HEK293 (cell line): ENCODE results near the gene PMAIP1.

Experiments used
- CTCF ChIA-PET: fragments of 350-600 bp; formaldehyde crosslinking; extraction: SDS; loops from one replicate; lab custom pipeline; 2021; ENCODE audit warnings: antibody characterized with exemption; lab: Yijun Ruan, JAX
- POLR2A ChIA-PET: fragments of 300-600 bp; formaldehyde crosslinking; extraction: SDS; loops from one replicate; lab custom pipeline; 2020; ENCODE audit warnings: antibody characterized with exemption, inconsistent platforms; lab: Yijun Ruan, JAX
- H3K27ac ChIP-seq: fragments of 200-500 bp; sonication (Bioruptor generic); 2 replicates; pipeline ENCODE4 v1.5.1; 2014; ENCODE audit warnings: low read depth, low read length, control low read depth, inconsistent platforms; ENCODE audit errors: extremely low read depth
- H3K36me3 ChIP-seq, 2 experiments: fragments of 200-500 bp in 1 of 2; sonication (Bioruptor generic) in 1 of 2; 1 replicate in 1 of 2; 2 replicates in 1 of 2; pipeline ENCODE4 v1.5.1; 2014 to 2017; ENCODE audit warnings: inconsistent platforms in 2 of 2, low read length in 2 of 2; ENCODE audit not compliant: control insufficient read depth in 2 of 2, insufficient read depth in 1 of 2
- H3K4me1 ChIP-seq: fragments of 200-500 bp; sonication (Bioruptor generic); 2 replicates; pipeline ENCODE4 v1.5.1; 2014; ENCODE audit warnings: mild to moderate bottlenecking, low read length, inconsistent platforms; ENCODE audit not compliant: control insufficient read depth, insufficient read depth
- H3K4me3 ChIP-seq: 2 replicates; pipeline ENCODE4 v1.5.1; 2011; ENCODE audit warnings: low read depth, mild to moderate bottlenecking, control low read depth, low read length, moderate library complexity
- H3K9me3 ChIP-seq: fragments of 200-500 bp; sonication (Bioruptor generic); 2 replicates; pipeline ENCODE4 v1.5.1; 2014; ENCODE audit warnings: low read depth, low read length, inconsistent platforms; ENCODE audit not compliant: control insufficient read depth, insufficient read depth
- EGR2 ChIP-seq: fragments of 450-650 bp; formaldehyde crosslinking; IDR thresholded peaks from 2 replicates; pipeline ENCODE4 v1.5.1; 2016; ENCODE audit warnings: low read depth, missing biosample characterization, missing genetic modification characterization
- FEZF1 ChIP-seq: fragments of 450-650 bp; formaldehyde crosslinking; IDR thresholded peaks from 2 replicates; pipeline ENCODE4 v1.5.1; 2016; ENCODE audit warnings: missing biosample characterization, missing genetic modification characterization
- OSR2 ChIP-seq: fragments of 450-650 bp; formaldehyde crosslinking; IDR thresholded peaks from 2 replicates; pipeline ENCODE4 v1.5.1; 2016; ENCODE audit warnings: missing biosample characterization, missing genetic modification characterization
- OVOL3 ChIP-seq: fragments of 450-650 bp; formaldehyde crosslinking; IDR thresholded peaks from 2 replicates; pipeline ENCODE4 v1.5.1; 2016; ENCODE audit warnings: missing biosample characterization, missing genetic modification characterization
- REPIN1 ChIP-seq: fragments of 450-650 bp; formaldehyde crosslinking; IDR thresholded peaks from 2 replicates; pipeline ENCODE4 v1.5.1; 2017; ENCODE audit warnings: missing biosample characterization, missing genetic modification characterization, low read depth
- SP3 ChIP-seq: fragments of 450-650 bp; formaldehyde crosslinking; IDR thresholded peaks from 2 replicates; pipeline ENCODE4 v1.5.1; 2016; ENCODE audit warnings: missing biosample characterization, missing genetic modification characterization
- SP7 ChIP-seq: fragments of 450-650 bp; formaldehyde crosslinking; IDR thresholded peaks from 2 replicates; pipeline ENCODE4 v1.5.1; 2016; ENCODE audit warnings: missing biosample characterization, missing genetic modification characterization
- ZBTB21 ChIP-seq: fragments of 450-650 bp; formaldehyde crosslinking; IDR thresholded peaks from 2 replicates; pipeline ENCODE4 v1.5.1; 2017; ENCODE audit warnings: missing biosample characterization, missing genetic modification characterization
- ZBTB26 ChIP-seq: fragments of 450-650 bp; formaldehyde crosslinking; optimal IDR thresholded peaks from 2 replicates; pipeline ENCODE3; 2016; ENCODE audit warnings: missing biosample characterization, mild to moderate bottlenecking, missing genetic modification characterization
- ZBTB44 ChIP-seq: fragments of 450-650 bp; IDR thresholded peaks from 2 replicates; pipeline ENCODE4 v1.5.1; 2018; ENCODE audit warnings: missing biosample characterization, mild to moderate bottlenecking, missing genetic modification characterization
- ZFHX2 ChIP-seq: fragments of 450-650 bp; formaldehyde crosslinking; conservative IDR thresholded peaks from 2 replicates; pipeline ENCODE4 v1.5.1; 2016; ENCODE audit warnings: missing biosample characterization, missing genetic modification characterization
- ZNF10 ChIP-seq: fragments of 450-650 bp; formaldehyde crosslinking; IDR thresholded peaks from 2 replicates; pipeline ENCODE4 v1.5.1; 2017; ENCODE audit warnings: missing biosample characterization, missing genetic modification characterization
- ZNF121 ChIP-seq: fragments of 450-650 bp; formaldehyde crosslinking; IDR thresholded peaks from 2 replicates; pipeline ENCODE4 v1.5.1; 2016; ENCODE audit warnings: missing biosample characterization, missing genetic modification characterization
- ZNF202 ChIP-seq: fragments of 450-650 bp; formaldehyde crosslinking; IDR thresholded peaks from 2 replicates; pipeline ENCODE4 v1.5.1; 2016; ENCODE audit warnings: missing biosample characterization, missing genetic modification characterization, borderline replicate concordance
- ZNF248 ChIP-seq: fragments of 450-650 bp; formaldehyde crosslinking; IDR thresholded peaks from 2 replicates; pipeline ENCODE4 v1.5.1; 2017; ENCODE audit warnings: missing biosample characterization, missing genetic modification characterization
- ZNF292 ChIP-seq: fragments of 450-650 bp; formaldehyde crosslinking; IDR thresholded peaks from 2 replicates; pipeline ENCODE4 v1.5.1; 2016; ENCODE audit warnings: low read depth, missing biosample characterization, missing genetic modification characterization, borderline replicate concordance
- ZNF350 ChIP-seq: fragments of 450-650 bp; formaldehyde crosslinking; IDR thresholded peaks from 2 replicates; pipeline ENCODE4 v1.5.0; 2017; ENCODE audit warnings: missing biosample characterization, mild to moderate bottlenecking, missing genetic modification characterization
- ZNF37A ChIP-seq: fragments of 450-650 bp; IDR thresholded peaks from 2 replicates; pipeline ENCODE4 v1.5.1; 2018; ENCODE audit warnings: missing biosample characterization, missing genetic modification characterization
- ZNF558 ChIP-seq: fragments of 450-650 bp; formaldehyde crosslinking; IDR thresholded peaks from 2 replicates; pipeline ENCODE4 v1.5.1; 2016; ENCODE audit warnings: missing biosample characterization, missing genetic modification characterization
- ZNF629 ChIP-seq: fragments of 450-650 bp; formaldehyde crosslinking; IDR thresholded peaks from 2 replicates; pipeline ENCODE4 v1.5.1; 2017; ENCODE audit warnings: missing biosample characterization, missing genetic modification characterization
- ZNF776 ChIP-seq: fragments of 450-650 bp; formaldehyde crosslinking; IDR thresholded peaks from 2 replicates; pipeline ENCODE4 v1.5.0; 2017; ENCODE audit warnings: missing biosample characterization, missing genetic modification characterization, borderline replicate concordance
- ZNF830 ChIP-seq: fragments of 450-650 bp; IDR thresholded peaks from 2 replicates; pipeline ENCODE4 v1.5.0; 2018; ENCODE audit warnings: missing biosample characterization, missing genetic modification characterization, low read depth, mild to moderate bottlenecking, moderate library complexity
- TF ChIP-seq, protein P1 (sequence below): fragments of 450-650 bp; formaldehyde crosslinking; IDR thresholded peaks from 2 replicates; pipeline ENCODE4 v1.5.0; 2017; ENCODE audit warnings: missing biosample characterization, missing genetic modification characterization, borderline replicate concordance
- TF ChIP-seq, protein P2 (sequence below): fragments of 450-650 bp; formaldehyde crosslinking; IDR thresholded peaks from 2 replicates; pipeline ENCODE4 v1.5.1; 2016; ENCODE audit warnings: missing biosample characterization, missing genetic modification characterization
- TF ChIP-seq, protein P3 (sequence below): fragments of 450-650 bp; formaldehyde crosslinking; IDR thresholded peaks from 2 replicates; pipeline ENCODE4 v1.5.1; 2016; ENCODE audit warnings: missing biosample characterization, missing genetic modification characterization, low read depth

The PMAIP1 gene

DNA sequence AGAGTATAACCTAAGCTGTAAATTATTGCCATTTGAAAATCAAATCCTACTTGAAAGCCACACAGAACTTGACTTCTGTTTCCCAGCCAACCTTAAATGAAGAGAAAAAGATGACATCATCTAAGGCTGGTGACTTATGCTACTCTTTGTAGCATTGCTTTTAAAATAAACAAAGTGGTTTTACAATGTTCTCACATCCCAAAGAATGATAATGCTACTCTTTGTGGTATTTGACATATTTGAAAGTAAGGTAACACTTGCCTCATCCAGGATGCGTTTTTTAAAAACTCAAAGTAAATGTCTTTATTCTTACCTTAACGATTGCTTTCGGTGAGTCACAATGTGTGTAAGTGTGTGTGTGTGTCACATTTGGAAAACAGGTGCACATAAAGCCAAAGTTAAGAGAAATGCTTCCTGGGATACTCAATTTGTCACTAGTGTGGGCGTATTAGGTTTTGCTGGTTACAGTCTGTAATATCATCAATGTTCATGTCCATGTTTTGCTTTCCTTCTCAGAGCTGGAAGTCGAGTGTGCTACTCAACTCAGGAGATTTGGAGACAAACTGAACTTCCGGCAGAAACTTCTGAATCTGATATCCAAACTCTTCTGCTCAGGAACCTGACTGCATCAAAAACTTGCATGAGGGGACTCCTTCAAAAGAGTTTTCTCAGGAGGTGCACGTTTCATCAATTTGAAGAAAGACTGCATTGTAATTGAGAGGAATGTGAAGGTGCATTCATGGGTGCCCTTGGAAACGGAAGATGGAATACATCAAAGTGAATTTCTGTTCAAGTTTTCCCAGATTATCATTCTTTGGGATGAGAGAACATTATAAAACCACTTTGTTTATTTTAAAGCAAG, 2.6 kb downstream of the PMAIP1 start:
- Histone ChIP-seq H3K9me3 (no peaks in the 10 kb centered on the region), H3K4me1 (peaks cover 38% of the 10 kb centered on the region), H3K4me3 (peak overlapping the region; percentile 61), H3K27ac (peak overlapping the region; percentile 96), H3K36me3 (peaks cover 29 to 40% of the 10 kb centered on the region in 2 experiments)
- POLR2A ChIA-PET, result interaction anchor here (1.5 to 4.2 kb wide), 5 partner anchors 17 to 87 kb away, joined by 3 to 90 read pairs (median 54); no protein-coding TSS in a partner anchor
- CTCF ChIA-PET, result interaction anchor here (0.8 to 3.7 kb wide), 4 partner anchors 60 to 93 kb away, joined by 3 to 33 read pairs (median 3); no protein-coding TSS in a partner anchor
- TF ChIP-seq EGR2 (tag by site-specific recombination) (peak; percentile 34; the same call in 1 of the 2 replicates), ZNF350 (tag by site-specific recombination) (peak; percentile 55; the same call in 1 of the 2 replicates), OVOL3 (0 out of 2 replicates have a peak, but pooled peaks have one; percentile 13), ZFHX2 (tag by site-specific recombination) (peak; percentile 55), ZNF776 (tag by site-specific recombination) (peak; percentile 76; the same call in 1 of the 2 replicates), FEZF1 (tag by site-specific recombination) (peak; percentile 26; the same call in 1 of the 2 replicates), SP3 (tag by site-specific recombination) (0 out of 2 replicates have a peak, but pooled peaks have one; percentile 31), ZNF37A (tag by site-specific recombination) (no peak), ZNF830 (tag by site-specific recombination) (no peak), ZBTB44 (tag by site-specific recombination) (peak; percentile 60; the same call in 1 of the 2 replicates), ZNF629 (tag by site-specific recombination) (peak; percentile 68), ZBTB21 (tag by site-specific recombination) (0 out of 2 replicates have a peak, but pooled peaks have one; percentile 11), ZNF248 (tag by site-specific recombination) (no peak), ZNF121 (tag by site-specific recombination) (no peak), ZNF10 (tag by site-specific recombination) (no peak), REPIN1 (tag by site-specific recombination) (no peak), OSR2 (tag by site-specific recombination) (peak; percentile 59), ZNF292 (no peak), SP7 (tag by site-specific recombination) (peak; percentile 75), ZBTB26 (tag by site-specific recombination) (peak; percentile 14), ZNF202 (tag by site-specific recombination) (no peak), ZNF558 (no peak)
- TF ChIP-seq, protein P1, sequence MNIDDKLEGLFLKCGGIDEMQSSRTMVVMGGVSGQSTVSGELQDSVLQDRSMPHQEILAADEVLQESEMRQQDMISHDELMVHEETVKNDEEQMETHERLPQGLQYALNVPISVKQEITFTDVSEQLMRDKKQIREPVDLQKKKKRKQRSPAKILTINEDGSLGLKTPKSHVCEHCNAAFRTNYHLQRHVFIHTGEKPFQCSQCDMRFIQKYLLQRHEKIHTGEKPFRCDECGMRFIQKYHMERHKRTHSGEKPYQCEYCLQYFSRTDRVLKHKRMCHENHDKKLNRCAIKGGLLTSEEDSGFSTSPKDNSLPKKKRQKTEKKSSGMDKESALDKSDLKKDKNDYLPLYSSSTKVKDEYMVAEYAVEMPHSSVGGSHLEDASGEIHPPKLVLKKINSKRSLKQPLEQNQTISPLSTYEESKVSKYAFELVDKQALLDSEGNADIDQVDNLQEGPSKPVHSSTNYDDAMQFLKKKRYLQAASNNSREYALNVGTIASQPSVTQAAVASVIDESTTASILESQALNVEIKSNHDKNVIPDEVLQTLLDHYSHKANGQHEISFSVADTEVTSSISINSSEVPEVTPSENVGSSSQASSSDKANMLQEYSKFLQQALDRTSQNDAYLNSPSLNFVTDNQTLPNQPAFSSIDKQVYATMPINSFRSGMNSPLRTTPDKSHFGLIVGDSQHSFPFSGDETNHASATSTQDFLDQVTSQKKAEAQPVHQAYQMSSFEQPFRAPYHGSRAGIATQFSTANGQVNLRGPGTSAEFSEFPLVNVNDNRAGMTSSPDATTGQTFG (tag by site-specific recombination), result no peak
- TF ChIP-seq, protein P2, sequence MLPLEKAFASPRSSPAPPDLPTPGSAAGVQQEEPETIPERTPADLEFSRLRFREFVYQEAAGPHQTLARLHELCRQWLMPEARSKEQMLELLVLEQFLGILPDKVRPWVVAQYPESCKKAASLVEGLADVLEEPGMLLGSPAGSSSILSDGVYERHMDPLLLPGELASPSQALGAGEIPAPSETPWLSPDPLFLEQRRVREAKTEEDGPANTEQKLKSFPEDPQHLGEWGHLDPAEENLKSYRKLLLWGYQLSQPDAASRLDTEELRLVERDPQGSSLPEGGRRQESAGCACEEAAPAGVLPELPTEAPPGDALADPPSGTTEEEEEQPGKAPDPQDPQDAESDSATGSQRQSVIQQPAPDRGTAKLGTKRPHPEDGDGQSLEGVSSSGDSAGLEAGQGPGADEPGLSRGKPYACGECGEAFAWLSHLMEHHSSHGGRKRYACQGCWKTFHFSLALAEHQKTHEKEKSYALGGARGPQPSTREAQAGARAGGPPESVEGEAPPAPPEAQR (tag by site-specific recombination), result 0 out of 2 replicates have a peak, but pooled peaks have one; percentile 4
- TF ChIP-seq, protein P3, sequence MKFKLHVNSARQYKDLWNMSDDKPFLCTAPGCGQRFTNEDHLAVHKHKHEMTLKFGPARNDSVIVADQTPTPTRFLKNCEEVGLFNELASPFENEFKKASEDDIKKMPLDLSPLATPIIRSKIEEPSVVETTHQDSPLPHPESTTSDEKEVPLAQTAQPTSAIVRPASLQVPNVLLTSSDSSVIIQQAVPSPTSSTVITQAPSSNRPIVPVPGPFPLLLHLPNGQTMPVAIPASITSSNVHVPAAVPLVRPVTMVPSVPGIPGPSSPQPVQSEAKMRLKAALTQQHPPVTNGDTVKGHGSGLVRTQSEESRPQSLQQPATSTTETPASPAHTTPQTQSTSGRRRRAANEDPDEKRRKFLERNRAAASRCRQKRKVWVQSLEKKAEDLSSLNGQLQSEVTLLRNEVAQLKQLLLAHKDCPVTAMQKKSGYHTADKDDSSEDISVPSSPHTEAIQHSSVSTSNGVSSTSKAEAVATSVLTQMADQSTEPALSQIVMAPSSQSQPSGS (tag by site-specific recombination), result peak; percentile 96
